Subcutaneous adipose tissue (tissue), 4 donors: ENCODE measurements around the gene XYLT1. TPM values are rescaled to one million over a fixed set of nuclear protein-coding genes. Genes with fewer than 3 reads are reported as not detected.

Experiments
- total RNA-seq, 4 donors: library from RNA; depleted of rRNA; stranded (reverse); fragments of >200 nt; gene quantifications; one replicate each; pipeline ENCODE4 v1.1.0, GENCODE V29; 2016
- TF ChIP-seq, protein P1 (sequence below): fragments of 450-650 bp; IDR thresholded peaks from one replicate; pipeline ENCODE4 v1.5.1; 2016; ENCODE audit warnings: low read depth, mild to moderate bottlenecking, control low read depth, antibody characterized with exemption, moderate library complexity

Gene XYLT1
- total RNA-seq, 4 donors from 2014 or later, result 21.7 to 27.5 (median 26.1) TPM

DNA sequence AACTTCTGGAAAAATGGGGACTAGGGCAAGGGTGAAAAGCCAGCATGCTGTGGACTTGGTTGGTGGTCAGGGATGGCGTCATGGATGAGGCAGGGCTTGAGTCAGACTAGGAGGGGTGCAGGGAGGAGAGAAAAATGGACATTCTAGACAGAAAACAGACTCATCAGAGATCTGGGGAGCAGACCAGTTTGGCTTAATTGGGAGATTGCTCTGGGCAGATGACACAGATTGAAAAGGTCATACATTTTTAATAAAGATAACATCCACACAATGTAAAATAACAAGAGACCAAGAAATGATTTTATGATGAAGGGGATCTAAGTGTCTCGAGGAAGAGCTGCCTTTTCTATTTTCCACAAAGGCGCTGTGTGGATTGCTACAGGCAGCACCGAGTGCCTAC is 326.3 kb downstream of the XYLT1 start:
- TF ChIP-seq, protein P1, sequence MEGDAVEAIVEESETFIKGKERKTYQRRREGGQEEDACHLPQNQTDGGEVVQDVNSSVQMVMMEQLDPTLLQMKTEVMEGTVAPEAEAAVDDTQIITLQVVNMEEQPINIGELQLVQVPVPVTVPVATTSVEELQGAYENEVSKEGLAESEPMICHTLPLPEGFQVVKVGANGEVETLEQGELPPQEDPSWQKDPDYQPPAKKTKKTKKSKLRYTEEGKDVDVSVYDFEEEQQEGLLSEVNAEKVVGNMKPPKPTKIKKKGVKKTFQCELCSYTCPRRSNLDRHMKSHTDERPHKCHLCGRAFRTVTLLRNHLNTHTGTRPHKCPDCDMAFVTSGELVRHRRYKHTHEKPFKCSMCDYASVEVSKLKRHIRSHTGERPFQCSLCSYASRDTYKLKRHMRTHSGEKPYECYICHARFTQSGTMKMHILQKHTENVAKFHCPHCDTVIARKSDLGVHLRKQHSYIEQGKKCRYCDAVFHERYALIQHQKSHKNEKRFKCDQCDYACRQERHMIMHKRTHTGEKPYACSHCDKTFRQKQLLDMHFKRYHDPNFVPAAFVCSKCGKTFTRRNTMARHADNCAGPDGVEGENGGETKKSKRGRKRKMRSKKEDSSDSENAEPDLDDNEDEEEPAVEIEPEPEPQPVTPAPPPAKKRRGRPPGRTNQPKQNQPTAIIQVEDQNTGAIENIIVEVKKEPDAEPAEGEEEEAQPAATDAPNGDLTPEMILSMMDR, result no peak

DNA sequence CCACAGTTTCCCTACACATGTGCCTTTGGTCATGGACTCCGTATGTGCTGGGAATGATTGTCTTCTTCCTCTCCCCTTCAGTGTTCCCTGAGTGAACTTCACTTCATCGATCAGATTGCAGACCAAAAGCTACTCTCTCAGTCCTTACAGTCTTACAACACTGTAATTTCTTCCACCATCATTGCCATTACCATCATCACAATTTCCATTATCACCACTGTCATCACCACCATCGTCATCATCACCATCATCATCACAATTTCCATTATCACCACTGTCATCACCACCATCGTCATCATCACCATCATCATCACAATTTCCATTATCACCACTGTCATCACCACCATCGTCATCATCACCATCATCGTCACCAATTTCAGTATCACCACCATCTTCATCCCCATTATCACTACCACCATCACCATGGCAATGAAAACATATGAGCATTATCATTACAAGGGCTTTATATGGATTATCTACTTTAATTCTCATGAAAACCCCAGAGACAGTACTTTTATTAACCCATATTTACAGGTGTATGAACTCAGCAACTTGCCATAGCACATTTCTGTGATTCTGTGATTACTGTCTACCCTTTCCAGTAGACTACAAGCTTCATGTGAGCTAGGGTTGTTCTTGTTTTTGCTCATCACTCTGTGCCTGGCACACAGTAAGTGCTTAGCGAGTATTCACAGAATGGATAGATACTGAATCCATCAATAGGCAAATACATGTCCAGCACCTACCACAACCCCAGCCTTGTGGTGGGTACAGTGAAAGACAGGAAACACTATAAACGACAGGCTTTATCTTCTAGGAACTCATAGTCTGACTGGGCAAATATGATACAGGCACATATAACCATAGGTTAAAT is 327.0 kb downstream of the XYLT1 start:
- TF ChIP-seq, protein P1, result no peak

DNA sequence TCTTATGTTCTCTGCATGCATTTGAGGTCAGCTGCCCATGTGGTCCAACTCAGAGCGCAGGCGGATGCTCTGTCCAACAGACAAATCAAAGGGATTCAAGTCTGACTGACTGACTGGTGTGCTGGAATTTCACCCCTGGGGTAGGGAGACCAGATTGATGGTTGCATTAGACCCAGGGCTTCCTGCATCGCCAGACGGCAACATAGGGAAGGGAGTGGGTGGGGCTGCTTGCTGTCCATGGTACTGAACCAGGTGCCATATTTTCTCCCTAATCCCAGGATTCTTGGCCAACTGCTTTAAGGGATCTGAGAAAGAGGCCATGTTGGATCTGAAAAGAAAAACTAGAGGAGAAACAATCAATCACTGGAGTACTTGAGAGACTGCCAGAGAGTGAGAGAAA is 332.0 kb downstream of the XYLT1 start:
- TF ChIP-seq, protein P1, result no peak

DNA sequence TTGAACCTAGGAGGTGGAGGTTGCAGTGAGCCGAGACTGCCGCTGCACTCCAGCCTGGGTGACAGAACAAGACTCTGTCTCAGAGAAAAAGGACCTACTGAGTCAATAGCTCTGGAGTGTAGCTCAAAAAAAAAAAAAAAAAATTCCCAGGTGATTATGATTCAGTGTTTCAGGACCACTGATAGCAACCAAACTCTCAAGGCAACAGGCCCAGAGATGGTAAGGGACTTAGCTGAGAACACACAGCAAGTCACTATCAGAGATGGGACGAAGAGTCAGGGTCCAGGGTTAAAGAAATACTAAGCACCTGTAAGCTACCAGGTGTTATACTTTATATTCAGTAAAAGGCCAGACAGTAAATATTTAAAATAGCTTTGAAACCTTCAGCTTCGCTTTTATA is 335.3 kb downstream of the XYLT1 start:
- TF ChIP-seq, protein P1, result no peak

GRCh38 chr16:17134586-17134985 is 336.2 kb downstream of the XYLT1 start:
- TF ChIP-seq, protein P1, result no peak

GRCh38 chr16:17133851-17134250 is 336.9 kb downstream of the XYLT1 start:
- TF ChIP-seq, protein P1, result no peak

GRCh38 chr16:17131351-17131750 is 339.4 kb downstream of the XYLT1 start:
- TF ChIP-seq, protein P1, result no peak
